K562 (cell line): ENCODE results near the gene ZNF385C. TPM values are rescaled to one million over a fixed set of nuclear protein-coding genes. Genes with fewer than 3 reads are reported as not detected.

Experiments used
- ATAC-seq: fragments of 200-7000 bp; cut with Tn5 transposase; 3 replicates; pipeline ENCODE4 v1.9.1; 2020; ENCODE audit warnings: moderate library complexity
- BruUV-seq: library from RNA; stranded (reverse); fragments of 400-500 nt; replicated peaks from 2 replicates; lab custom pipeline; 2021; lab: Mats Ljungman, UMichigan
- CTCF ChIA-PET: fragments of 300-600 bp; formaldehyde crosslinking; extraction: SDS; loops from one replicate; lab custom pipeline; 2021; ENCODE audit warnings: low intra/inter-chr PET ratio; lab: Yijun Ruan, JAX
- POLR2A ChIA-PET: fragments of 300-600, 350-650 bp; sonication (Branson Sonifier 250); formaldehyde crosslinking; extraction: SDS; loops from one replicate; lab custom pipeline; 2021; ENCODE audit warnings: antibody characterized with exemption, inconsistent platforms; lab: Yijun Ruan, JAX
- DNase-seq, 4 experiments: peaks; one replicate each; pipeline versions ENCODE4 v3.0.0 to v3.0.0-alpha.2; 2011 to 2018; ENCODE audit warnings: low spot score in 3 of 4, mixed read lengths in 3 of 4; ENCODE audit errors: extremely low read depth in 1 of 4
- FAIRE-seq: peaks from 2 replicates; lab custom pipeline; 2011; peaks lifted over from hg19 to GRCh38; lab: Jason Lieb, UNC
- H2AFZ ChIP-seq: 2 replicates; pipeline ENCODE4 v1.6.0; 2011; ENCODE audit warnings: low read depth, low read length, control low read depth, inconsistent platforms
- H3K27ac ChIP-seq: fragments of 200-600 bp; 3 replicates; pipeline ENCODE4 v1.8.0; 2011; ENCODE audit warnings: low read depth, mild to moderate bottlenecking, control low read depth, inconsistent platforms, low read length, moderate library complexity, mixed read lengths; ENCODE audit errors: extremely low read depth
- H3K27me3 ChIP-seq, 2 experiments: fragments of 300-600 bp in 1 of 2; 2 replicates in 1 of 2; 3 replicates in 1 of 2; pipeline versions ENCODE4 v1.6.0 to v1.8.0; 2011; ENCODE audit warnings: inconsistent platforms in 2 of 2, low read length in 2 of 2, mild to moderate bottlenecking in 1 of 2, mixed read lengths in 1 of 2, moderate library complexity in 1 of 2; ENCODE audit not compliant: control insufficient read depth in 2 of 2, insufficient read depth in 2 of 2
- H3K36me3 ChIP-seq: fragments of 300-600 bp; 3 replicates; pipeline ENCODE4 v1.8.0; 2011; ENCODE audit warnings: mild to moderate bottlenecking, low read length, inconsistent platforms; ENCODE audit not compliant: control insufficient read depth, insufficient read depth
- H3K4me1 ChIP-seq, 2 experiments: fragments of 200-600 bp in 1 of 2; replicated peaks in 1 of 2; 2 replicates in 1 of 2; 3 replicates in 1 of 2; pipeline versions ENCODE4 v1.5.1 to v1.8.0; 2011; ENCODE audit warnings: inconsistent platforms in 2 of 2, low read length in 2 of 2, mild to moderate bottlenecking in 1 of 2, mixed read lengths in 1 of 2, moderate library complexity in 1 of 2; ENCODE audit not compliant: control insufficient read depth in 2 of 2, insufficient read depth in 2 of 2
- H3K4me2 ChIP-seq: 2 replicates; pipeline ENCODE4 v1.6.1; 2011; ENCODE audit warnings: low read length, control low read depth, inconsistent platforms, mixed read lengths; ENCODE audit not compliant: insufficient read depth
- H3K4me3 ChIP-seq: fragments of 200-600 bp; sonication (generic), shearing (Covaris generic); 2 replicates; pipeline ENCODE4 v1.5.1; 2016; ENCODE audit warnings: control low read depth, inconsistent platforms
- H3K79me2 ChIP-seq: fragments of 200-600 bp; 3 replicates; pipeline ENCODE4 v1.8.0; 2011; ENCODE audit warnings: low read length, inconsistent platforms; ENCODE audit not compliant: control insufficient read depth, insufficient read depth
- H3K9ac ChIP-seq, 2 experiments: 2 replicates each; pipeline versions ENCODE4 v1.6.0 to v1.6.1; 2011; ENCODE audit warnings: low read depth in 2 of 2, low read length in 2 of 2, control low read depth in 1 of 2, inconsistent platforms in 1 of 2, mild to moderate bottlenecking in 1 of 2, mixed read lengths in 1 of 2; ENCODE audit not compliant: insufficient read depth in 1 of 2
- H3K9me1 ChIP-seq: one replicate; pipeline ENCODE4 v1.6.0; 2011; ENCODE audit warnings: inconsistent platforms, mild to moderate bottlenecking, low read length, moderate library complexity; ENCODE audit not compliant: control insufficient read depth, insufficient read depth
- H3K9me3 ChIP-seq: replicated peaks from 2 replicates; pipeline ENCODE4 v1.5.1; 2011; ENCODE audit warnings: low read depth, low read length, inconsistent platforms; ENCODE audit not compliant: control insufficient read depth, insufficient read depth
- H4K20me1 ChIP-seq: replicated peaks from 2 replicates; pipeline ENCODE4 v1.6.1; 2011; ENCODE audit warnings: low read length, inconsistent platforms, mixed read lengths; ENCODE audit not compliant: control insufficient read depth, insufficient read depth
- NR2C1 ChIP-seq, 2 experiments: fragments of 450-650 bp; IDR thresholded peaks; 2 replicates each; pipeline ENCODE4 v1.6.1; 2017; ENCODE audit warnings: mild to moderate bottlenecking in 2 of 2, antibody characterized with exemption in 1 of 2, inconsistent platforms in 1 of 2, missing compliant biosample characterization in 1 of 2, missing genetic modification characterization in 1 of 2
- POLR2G ChIP-seq: fragments of 200-400 bp; formaldehyde crosslinking; IDR thresholded peaks from 2 replicates; pipeline ENCODE4 v1.6.1; 2017; ENCODE audit warnings: low read depth, mild to moderate bottlenecking, antibody characterized with exemption, low read length, moderate library complexity
- RBFOX2 ChIP-seq: fragments of 200-400 bp; formaldehyde crosslinking; IDR thresholded peaks from 2 replicates; pipeline ENCODE4 v1.6.1; 2017; ENCODE audit warnings: low read depth, mild to moderate bottlenecking, low read length, moderate library complexity
- RBM22 ChIP-seq: fragments of 200-400 bp; formaldehyde crosslinking; IDR thresholded peaks from 2 replicates; pipeline ENCODE4 v1.6.1; 2018; ENCODE audit warnings: low read length, low read depth; ENCODE audit not compliant: poor library complexity, severe bottlenecking
- ZNF124 ChIP-seq: sonication (generic); formaldehyde crosslinking; IDR thresholded peaks from 2 replicates; pipeline ENCODE4 v1.8.1; 2022; ENCODE audit warnings: missing genetic modification reagents
- ZNF507 ChIP-seq: conservative IDR thresholded peaks from 2 replicates; pipeline ENCODE4 v1.6.1; 2017; ENCODE audit warnings: missing genetic modification characterization, missing compliant biosample characterization
- WGBS: fragments of 100-300 bp; shearing (Covaris generic); methylation state at CpG from one replicate; pipeline ENCODE4 v1.1.6; 2016; ENCODE audit warnings: low coverage, mixed read lengths; ENCODE audit not compliant: insufficient coverage; ENCODE audit errors: missing lambda C conversion rate; 5-methylcytosine and 5-hydroxymethylcytosine counted together
- in situ Hi-C: fragments of 300-500 bp; cut with MboI; formaldehyde crosslinking; loops from 4 replicates; pipeline ENCODE4 v1.15.0; 2018; ENCODE audit warnings: inconsistent platforms, mixed read lengths
- intact Hi-C: fragments of 100-400 bp; cut with micrococcal nuclease; formaldehyde crosslinking; loops from 2 replicates; pipeline ENCODE4 v1.14.2; 2022
- polyA plus RNA-seq, 8 experiments: library from polyadenylated mRNA; depleted of rRNA in 4 of 8; stranded (reverse) in 5 of 8; unstranded in 3 of 8; fragments of >200 nt; fragmentation: Nextera tagmentation in 2 of 8; fragmentation: Illumina TruSeq in 1 of 8; extraction: Ambion mirVana in 2 of 8; extraction: Trizol in 1 of 8; gene quantifications; 2 replicates each; pipeline versions ENCODE4 v1.2.1 to v1.2.3, GENCODE V29; 2011 to 2014; ENCODE audit warnings: inconsistent platforms in 1 of 8, missing spikeins in 1 of 8
- total RNA-seq, 7 experiments: library from RNA; depleted of rRNA in 6 of 7; stranded (reverse); fragments of >200 nt in 6 of 7; fragmentation: Illumina TruSeq in 2 of 7; extraction: Trizol in 2 of 7; gene quantifications; 2 replicates each; pipeline versions ENCODE4 v1.2.1 to v1.2.3, GENCODE V29; 2011 to 2021; ENCODE audit warnings: low replicate concordance in 1 of 7
- TF ChIP-seq, protein P1 (sequence below): fragments of 250-450 bp; sonication (Bioruptor Pico); IDR thresholded peaks from 2 replicates; pipeline ENCODE4 v1.9.0; 2021; ENCODE audit warnings: mild to moderate bottlenecking, inconsistent platforms

Gene ZNF385C
- total and polyA plus RNA-seq, 9 of the 15 experiments (the other 6 are each of a cell fraction or from before 2014, with no cell fraction given), result 0.03 to 0.35 (median 0.18) TPM; not detected in 1

GRCh38 chr17:42026857-42027589, 71.2 kb downstream of the ZNF385C start:
- no peak overlapping the region for H3K27ac ChIP-seq
- no peak overlapping the region for H2AFZ ChIP-seq
- H3K27me3 ChIP-seq, result no peaks in the 10 kb centered on the region
- peaks cover 40 to 47% of the 10 kb centered on the region in 2 experiments for H3K4me1 ChIP-seq
- intact Hi-C loops, result loop anchor here (5.0 kb wide), 1 partner anchor 60 kb away; the partner anchor contains the start of gene CNP
- no peaks in the 10 kb centered on the region for H3K9me1 ChIP-seq
- peak overlapping the region in 1 of 2 experiments; percentile 51; a peak in 1 of 4 replicates for H3K9ac ChIP-seq
- POLR2A ChIA-PET, result interaction anchor here (0.5 to 4.1 kb wide), 13 partner anchors 9 to 185 kb away, joined by 3 to 29 read pairs (median 4); partner anchors contain the start of gene DNAJC7
- no peaks in the 10 kb centered on the region for H3K9me3 ChIP-seq
- H3K79me2 ChIP-seq, result no peaks in the 10 kb centered on the region
- no peak for ATAC-seq
- H3K4me2 ChIP-seq, result no peak overlapping the region
- CTCF ChIA-PET, result no interaction called here
- BruUV-seq, result no TSS peak
- in situ Hi-C loops, result loop anchor here (5.0 kb wide), 1 partner anchor 85 kb away; the partner anchor contains the start of gene DHX58
- no peak overlapping the region for H3K4me3 ChIP-seq
- H3K36me3 ChIP-seq, result peaks cover 27% of the 10 kb centered on the region
- TF ChIP-seq POLR2G (peak; percentile 76), RBM22 (peak; percentile 50), RBFOX2 (peak; percentile 57), ZNF124 (CRISPR knock-in tag) (no peak), ZNF507 (tag) (no peak), NR2C1 (IDR thresholded peaks at IDR 0.05) (no peak), NR2C1 (tag; IDR thresholded peaks at IDR 0.05) (no peak)
- TF ChIP-seq, protein P1, sequence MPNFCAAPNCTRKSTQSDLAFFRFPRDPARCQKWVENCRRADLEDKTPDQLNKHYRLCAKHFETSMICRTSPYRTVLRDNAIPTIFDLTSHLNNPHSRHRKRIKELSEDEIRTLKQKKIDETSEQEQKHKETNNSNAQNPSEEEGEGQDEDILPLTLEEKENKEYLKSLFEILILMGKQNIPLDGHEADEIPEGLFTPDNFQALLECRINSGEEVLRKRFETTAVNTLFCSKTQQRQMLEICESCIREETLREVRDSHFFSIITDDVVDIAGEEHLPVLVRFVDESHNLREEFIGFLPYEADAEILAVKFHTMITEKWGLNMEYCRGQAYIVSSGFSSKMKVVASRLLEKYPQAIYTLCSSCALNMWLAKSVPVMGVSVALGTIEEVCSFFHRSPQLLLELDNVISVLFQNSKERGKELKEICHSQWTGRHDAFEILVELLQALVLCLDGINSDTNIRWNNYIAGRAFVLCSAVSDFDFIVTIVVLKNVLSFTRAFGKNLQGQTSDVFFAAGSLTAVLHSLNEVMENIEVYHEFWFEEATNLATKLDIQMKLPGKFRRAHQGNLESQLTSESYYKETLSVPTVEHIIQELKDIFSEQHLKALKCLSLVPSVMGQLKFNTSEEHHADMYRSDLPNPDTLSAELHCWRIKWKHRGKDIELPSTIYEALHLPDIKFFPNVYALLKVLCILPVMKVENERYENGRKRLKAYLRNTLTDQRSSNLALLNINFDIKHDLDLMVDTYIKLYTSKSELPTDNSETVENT (CRISPR knock-in tag), result no peak
- WGBS, result 77% methylated on average over 12 of the region's 17 CpGs
- H4K20me1 ChIP-seq, result no peaks in the 10 kb centered on the region
- no peak for DNase-seq
- FAIRE-seq, result no peak
